Hypothalamus (tissue), 51 donors: ENCODE data around the gene RBM19.

Experiments
- DNase-seq, 51 donors: peaks; one replicate each; lab custom pipeline; 2025; lab: John Stamatoyannopoulos, UW

The RBM19 gene

DNA sequence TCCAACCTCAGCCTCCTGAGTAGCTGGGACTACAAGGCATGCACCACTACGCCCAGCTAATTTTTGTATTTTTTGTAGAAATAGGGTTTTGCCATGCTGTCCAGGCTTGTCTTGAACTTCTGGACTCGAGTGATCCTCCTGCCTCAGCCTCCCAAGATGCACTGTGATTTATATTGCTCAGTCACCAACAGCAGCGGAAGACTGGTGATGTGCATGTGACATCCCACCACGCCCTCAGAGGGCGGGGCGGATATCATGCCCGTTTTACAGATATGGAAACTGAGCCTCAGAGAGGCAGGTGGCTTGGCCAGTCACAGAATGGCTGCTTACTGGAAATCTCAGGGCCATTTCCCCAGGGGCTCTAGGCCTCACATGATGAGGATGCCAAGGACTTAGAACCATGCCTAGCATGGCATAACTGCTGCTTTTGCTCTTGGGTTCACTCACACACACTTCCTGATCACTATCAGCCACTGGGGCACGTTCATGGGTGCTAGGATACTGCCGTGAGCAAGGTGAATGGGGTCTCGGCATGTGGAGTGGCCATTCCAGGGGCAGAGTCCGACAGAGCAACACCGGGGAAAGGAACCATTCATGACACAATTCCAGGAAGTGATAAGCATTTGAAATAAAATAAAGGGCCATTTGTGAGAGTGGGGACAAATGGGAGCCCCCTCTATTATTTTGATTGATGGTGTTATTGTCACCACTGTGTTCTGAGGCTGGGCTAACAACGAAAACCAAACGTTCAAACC lies 31.9 kb downstream of the RBM19 start:
- no peak for DNase-seq

DNA sequence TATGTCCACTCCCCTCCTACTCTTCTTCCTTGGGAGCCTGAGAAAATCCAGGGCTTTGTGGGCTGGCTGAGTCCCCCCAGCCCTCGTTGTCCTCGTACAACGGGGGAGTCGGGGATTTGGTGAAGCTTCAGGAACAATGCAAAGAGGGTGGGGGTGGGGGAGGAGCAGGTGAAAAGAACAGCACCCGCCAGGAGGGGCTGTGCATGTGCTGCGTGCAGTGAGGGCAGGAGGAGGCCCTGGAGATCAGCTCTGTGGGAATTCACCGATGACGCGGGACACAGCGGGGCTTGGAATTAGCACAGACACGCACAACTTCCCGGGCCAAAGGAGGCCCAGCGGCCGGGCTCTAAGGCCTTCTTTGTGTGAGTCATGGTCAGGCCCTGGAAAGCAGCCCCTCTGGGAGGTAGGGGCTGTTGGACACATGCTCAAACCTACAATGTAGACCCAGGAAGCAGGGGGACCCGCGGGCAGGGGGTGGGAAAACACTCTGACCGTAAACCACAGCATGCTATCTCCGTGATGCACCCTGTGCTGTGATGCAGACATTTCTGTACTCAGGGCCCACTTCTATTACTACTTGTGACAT lies 32.8 kb downstream of the RBM19 start:
- DNase-seq, result peak in 32 of 51 donors; percentile 5 to 64 (median 26)

DNA sequence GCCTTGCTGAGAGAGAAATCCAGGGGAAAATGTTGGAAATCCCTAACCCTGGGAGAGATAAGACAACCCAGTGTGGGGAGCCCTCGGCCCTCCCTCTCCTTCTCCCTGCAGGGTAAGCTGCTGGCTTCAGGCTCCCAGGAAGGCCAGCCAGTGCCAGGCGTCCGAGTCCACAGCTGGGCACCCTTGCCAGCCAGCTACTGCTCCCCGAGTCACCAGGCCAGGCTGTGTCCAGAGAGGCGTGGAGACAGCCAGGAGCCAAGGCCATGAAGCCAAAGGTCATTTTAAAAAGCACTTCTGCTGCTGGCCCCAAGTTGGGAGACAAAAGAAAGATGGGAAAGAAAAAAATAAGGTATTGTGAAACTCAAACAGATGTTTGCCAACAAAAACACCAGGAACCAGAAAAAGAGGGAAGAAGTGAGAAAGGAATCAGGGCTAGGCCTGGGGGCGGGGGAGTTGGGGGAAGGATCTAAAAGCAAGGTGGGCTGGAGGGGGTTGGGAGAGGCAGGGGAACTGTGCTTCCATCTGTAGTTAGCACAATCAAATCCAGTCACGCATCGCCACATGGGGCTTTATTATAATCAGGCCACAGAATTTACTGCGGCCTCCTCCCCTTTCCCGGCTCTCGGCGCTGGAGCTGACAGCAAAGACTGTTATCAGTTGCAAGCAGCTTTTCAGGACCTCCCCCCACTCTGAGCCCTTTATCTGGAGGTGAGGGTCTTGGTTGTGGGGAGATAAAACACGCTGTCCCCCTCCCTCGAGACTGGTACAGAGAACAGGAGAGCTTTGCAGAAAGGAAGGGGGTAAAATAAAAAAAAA lies 33.5 kb downstream of the RBM19 start:
- DNase-seq, result peak in 46 of 51 donors; percentile 11 to 90 (median 64)

- no peak for DNase-seq
Observed at GRCh38 chr12:113931517-113931916, 34.6 kb downstream of the RBM19 start.

DNA sequence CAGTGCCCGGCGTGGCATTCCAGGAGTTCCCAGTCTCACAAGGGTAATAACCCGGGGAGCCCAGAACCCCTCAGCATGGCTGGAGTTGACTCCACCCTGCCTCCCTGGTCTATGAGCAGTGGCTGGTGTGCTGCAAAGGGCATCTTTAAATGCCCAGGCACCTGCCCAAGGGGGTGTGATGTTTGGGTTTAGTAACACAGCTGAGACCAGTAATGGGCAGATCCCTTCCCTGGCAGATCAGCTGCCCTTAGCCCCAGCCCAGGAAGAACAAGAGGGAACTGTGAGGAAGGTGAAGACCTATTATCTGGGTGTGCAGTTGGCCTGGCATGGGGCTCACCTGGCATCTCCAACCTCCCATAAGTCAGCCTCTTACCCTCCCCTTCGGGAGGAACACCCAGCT lies 35.9 kb downstream of the RBM19 start:
- no peak for DNase-seq

GRCh38 chr12:113929312-113929989 lies 36.7 kb downstream of the RBM19 start:
- no peak for DNase-seq

DNA sequence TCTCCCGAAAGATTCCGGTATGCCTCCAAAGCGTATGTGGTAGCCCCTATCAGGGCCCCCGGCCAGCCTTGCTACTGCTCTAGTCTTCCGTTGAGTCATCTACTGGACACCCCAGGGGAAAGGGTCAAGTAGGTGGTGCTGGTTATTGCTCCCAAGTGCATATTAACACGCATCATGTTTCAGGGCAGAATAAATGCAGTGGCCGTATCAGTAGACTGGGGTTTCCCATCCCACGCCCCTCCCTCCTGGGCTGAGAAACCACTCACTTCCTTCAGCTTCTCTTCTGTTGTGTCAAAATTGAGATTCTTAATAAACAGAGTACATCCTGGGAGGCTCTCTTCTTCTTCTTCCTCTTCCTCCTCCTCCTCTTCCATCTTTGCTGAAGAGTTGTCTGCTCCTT lies 39.3 kb downstream of the RBM19 start:
- peak in 1 of 51 donors; percentile 3 for DNase-seq

- DNase-seq, result no peak
Observed at GRCh38 chr12:113924341-113924740, 41.8 kb downstream of the RBM19 start.

DNA sequence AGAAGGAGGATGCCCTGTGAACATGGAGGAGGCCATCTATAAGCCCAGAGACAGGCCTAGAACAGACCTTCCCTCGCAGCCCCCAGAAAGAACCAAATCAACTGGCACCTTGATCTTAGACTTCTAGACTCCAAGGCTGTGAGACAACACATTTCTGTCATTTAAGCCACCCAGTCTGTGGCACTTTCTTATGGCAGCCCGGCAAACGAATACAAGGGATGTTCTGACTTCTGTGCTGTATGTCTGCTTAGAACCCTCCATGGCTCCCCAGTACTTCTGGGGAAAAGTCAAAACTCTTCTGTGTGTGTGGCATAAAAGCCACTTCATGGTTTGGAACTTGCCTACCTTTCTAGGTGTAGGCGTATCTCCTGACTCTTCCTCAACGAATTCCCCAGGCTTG lies 42.9 kb downstream of the RBM19 start:
- DNase-seq, result no peak

DNA sequence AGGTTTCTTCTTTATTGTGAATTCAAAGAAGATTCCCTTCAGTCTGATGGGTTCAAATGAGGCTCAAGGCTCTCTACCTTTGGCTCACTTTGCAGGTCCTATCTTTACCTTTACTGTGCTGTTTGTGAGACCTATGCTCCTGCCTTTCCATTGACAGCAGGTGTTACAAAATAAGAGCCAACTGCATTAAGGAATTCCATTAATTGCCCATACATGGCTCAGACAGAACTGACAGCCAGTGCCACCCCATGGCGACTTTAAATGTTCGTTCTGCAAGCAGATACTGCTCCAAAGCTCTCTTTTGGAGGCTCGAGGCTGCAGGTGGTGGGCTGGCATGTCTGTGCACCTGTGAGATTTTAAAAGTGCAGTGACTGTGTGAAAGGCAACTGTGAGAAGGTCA lies 44.7 kb downstream of the RBM19 start:
- no peak for DNase-seq

GRCh38 chr12:113919791-113920190 lies 46.3 kb downstream of the RBM19 start:
- DNase-seq, result no peak

- DNase-seq, result no peak
Observed at GRCh38 chr12:113918306-113918705, 47.8 kb downstream of the RBM19 start.

GRCh38 chr12:113917393-113917792 lies 48.7 kb downstream of the RBM19 start:
- DNase-seq, result no peak

DNA sequence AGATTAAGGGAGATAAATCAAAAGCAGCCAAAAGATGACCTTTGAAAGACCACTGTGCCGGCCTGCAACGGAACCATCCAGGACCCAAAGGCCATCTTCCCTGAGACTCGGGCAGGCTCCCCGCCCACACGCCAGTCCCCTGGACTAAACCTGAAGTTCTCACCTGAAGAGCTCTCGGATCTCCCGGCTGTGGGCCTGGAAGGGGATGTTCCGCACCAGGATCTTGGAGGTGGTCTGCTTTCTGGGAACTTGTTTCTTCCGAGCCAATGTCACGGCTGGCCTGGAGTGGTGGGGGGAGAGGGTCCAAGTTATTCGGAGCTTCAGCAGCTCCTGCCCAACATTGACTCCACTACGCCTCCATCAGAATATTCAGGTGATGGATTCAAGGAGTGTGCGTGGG lies 51.3 kb downstream of the RBM19 start:
- no peak for DNase-seq

GRCh38 chr12:113914176-113914575 lies 51.9 kb downstream of the RBM19 start:
- DNase-seq, result no peak

DNA sequence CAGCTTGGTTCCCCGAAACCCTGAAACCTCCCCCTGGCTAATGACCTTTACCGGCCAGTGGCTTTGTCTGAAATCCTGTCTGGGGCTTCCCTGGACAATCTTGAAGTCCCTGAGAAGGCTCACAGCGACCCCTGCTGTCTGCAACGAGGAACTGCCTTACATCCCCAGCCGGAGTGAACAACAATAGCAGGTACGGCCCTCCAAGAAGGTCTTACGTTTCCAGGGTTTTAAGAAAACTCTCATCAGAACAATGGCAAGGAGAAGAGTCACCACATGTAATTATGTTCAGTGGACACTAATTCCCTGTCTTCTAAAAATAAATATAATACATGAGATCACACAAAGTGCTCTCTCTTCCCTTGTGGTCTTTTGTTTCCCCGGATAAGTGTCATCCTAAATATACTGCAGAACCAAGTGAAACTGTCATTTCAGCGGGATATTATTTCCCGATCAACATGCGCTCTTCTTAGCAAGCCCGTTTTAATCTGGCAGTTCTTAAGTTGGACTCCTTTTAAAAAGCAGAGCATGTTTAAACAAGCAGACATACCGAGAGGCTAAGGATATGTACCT lies 53.3 kb downstream of the RBM19 start:
- peak in 48 of 51 donors; percentile 5 to 85 (median 54) for DNase-seq

DNA sequence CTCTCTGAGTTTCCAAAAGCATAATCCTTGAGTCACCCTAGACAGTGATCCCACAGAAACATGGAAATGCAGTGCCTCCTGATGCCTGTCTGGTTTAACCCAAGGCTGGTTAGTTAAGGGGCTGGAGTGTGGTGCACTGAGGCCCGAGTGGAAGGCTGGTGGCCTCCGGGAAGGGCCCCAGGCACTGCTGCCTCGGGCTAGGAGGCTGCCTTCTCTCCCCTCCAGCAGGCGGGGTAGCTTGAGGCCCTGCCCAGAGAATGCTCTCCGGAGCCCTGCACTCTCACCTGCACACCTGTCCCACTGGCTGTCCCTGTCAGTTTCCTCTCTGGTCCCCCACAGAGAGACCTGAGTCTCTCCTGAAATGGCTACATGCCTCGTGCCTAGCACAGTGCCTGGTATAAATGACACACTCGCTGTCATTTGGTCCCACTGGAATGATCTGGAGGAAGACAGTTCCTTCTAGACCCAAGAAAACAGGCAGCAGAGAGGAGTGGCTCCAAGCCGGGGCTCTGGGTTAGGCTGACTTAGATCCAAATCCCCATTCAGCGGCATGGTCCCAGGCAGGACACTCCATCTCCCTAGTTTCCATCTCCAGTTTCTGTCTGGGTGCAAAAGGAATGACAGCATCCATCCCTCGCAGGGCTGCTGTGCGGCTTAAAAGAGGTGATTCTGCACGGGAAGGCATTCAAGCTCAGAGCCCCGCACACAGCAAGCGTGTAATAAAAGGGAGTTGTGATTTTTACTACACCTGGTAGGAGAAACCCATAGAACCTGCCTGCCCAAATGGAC lies 54.0 kb downstream of the RBM19 start:
- DNase-seq, result no peak

GRCh38 chr12:113910751-113911272 lies 55.3 kb downstream of the RBM19 start:
- DNase-seq, result no peak

- no peak for DNase-seq
Observed at GRCh38 chr12:113909776-113910420, 56.2 kb downstream of the RBM19 start.
